Keratinocyte (primary cell): ENCODE results near the gene PCIF1.
"Not testable (repeated sequence)": the region's sequence is repeated elsewhere in the genome, so short reads cannot be mapped to it uniquely, and the experiment has no call there.

Source experiments
- CTCF ChIP-seq, 3 experiments: IDR thresholded peaks in 1 of 3; conservative IDR thresholded peaks in 1 of 3; optimal IDR thresholded peaks in 1 of 3; 2 replicates in 2 of 3; 3 replicates in 1 of 3; pipeline versions ENCODE3 to v1.5.1; 2011; ENCODE audit warnings: low read length in 3 of 3, mild to moderate bottlenecking in 3 of 3, moderate library complexity in 2 of 3, control low read depth in 1 of 3, inconsistent platforms in 1 of 3; ENCODE audit not compliant: insufficient read depth in 2 of 3; ENCODE audit errors: extremely low read depth in 1 of 3
- EZH2 ChIP-seq: IDR thresholded peaks from one replicate; pipeline ENCODE4 v1.6.1; 2012; ENCODE audit warnings: inconsistent platforms, mild to moderate bottlenecking, low read length, moderate library complexity

GRCh38 chr20:45956326-45956725 is 21.8 kb downstream of the PCIF1 start:
- not testable (repeated sequence) for TF ChIP-seq CTCF (optimal IDR thresholded peaks at IDR 0.05 in 1 of 3, IDR thresholded peaks at IDR 0.05 in 1 of 3, conservative IDR thresholded peaks at IDR 0.05 in 1 of 3; ENCODE audit: extremely low read depth in 1 of 3, insufficient read depth in 2 of 3, low read length in 3 of 3); EZH2
